ENCODE data around the gene ANKDD1B. TPM values are rescaled to one million over a fixed set of nuclear protein-coding genes. Genes with fewer than 3 reads are reported as not detected.
"Not testable (repeated sequence)": the region's sequence is repeated elsewhere in the genome, so short reads cannot be mapped to it uniquely, and the experiment has no call there.

Gene ANKDD1B
- total RNA-seq: 0.38 TPM
- long read RNA-seq: 0 reads

DNA sequence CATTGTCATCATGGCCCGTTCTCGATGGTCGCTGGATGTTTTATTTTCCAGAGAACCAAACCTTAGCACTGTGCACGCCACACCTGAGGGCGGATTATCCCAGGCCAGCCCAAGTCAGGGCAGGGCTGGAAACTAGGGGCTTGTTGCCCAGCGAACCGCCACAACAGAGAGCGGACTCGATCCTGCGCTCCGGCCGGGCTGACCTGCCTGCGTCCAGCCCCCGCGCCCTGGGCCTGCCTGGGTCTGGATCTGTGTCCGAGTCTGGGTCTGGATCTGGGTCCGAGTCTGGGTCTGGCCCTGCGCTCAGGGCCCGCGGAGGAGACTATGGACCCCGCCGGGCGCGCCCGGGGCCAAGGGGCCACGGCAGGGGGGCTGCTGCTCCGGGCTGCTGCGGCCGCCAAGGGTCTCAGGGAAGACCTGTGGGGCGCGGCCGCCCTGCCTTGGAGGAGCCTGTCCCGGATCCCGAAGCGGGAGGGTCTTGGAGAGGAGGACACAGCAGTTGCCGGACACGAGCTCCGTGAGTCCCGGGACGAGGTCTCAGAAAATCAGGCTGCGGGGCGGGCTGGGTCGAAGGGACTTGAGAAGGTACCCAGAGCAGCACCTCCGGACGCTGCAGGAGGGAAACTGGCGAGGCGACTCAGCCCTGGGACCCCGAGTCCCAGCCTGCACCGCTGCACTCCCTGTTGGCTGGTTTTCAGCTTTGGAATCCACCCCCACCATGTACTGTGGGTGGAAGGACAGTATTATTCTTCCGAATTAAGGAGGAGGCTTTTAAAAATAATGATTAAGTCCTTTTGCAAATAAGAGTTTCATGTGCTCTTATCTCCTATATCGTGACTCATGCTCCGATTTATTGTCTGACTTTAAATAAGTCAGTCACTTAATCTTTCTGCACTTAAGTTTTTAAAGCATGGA lies at the start of gene ANKDD1B:
ANKDD1B (plus strand) TSS at position 143 of the 915 bp plus-strand sequence; CDS start at position 325, 182 bp downstream.
- intact Hi-C loops (cut with DNase I): no loop called here
- no peak for DNase-seq (ENCODE audit: low spot score)

DNA sequence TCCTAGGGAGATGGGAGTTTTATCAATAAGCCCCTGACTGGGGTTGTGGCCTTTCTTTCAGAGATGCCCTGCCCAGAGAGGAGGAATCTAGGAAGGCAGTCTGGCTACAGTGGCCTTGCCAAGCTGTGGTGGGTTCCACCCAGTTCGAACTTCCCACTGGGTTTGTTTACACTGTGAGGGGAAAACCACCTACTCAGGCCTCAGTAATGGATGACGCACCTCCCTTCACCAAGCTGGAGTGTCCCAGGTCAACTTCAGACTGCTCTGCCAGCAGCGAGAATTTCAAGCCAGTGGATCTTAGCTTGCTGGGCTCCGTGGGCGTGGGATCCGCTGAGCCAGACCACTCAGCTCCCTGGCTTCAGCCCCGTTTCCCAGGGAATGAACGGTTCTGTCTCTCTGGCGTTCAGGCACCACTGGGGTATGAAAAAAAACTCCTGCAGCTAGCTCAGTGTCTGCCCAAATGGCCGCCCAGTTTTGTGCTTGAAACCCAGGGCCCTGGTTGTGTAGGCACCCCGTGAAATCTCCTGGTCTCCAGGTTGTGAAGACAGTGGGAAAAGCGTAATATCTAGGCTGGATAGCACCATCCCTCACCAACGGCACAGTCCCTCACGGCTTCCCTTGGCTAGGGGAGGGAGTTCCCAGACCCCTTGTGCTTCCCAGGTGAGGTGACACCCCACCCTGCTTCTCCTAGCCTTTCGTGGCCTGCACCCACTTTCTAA lies 45.1 kb upstream of the ANKDD1B start:
- intact Hi-C loops (cut with DNase I): loop anchor here (2.0 kb wide), 1 partner anchor 55 kb away; the partner anchor contains the start of genes CERT1 and POLK
- not testable (repeated sequence) for DNase-seq (ENCODE audit: low spot score)

DNA sequence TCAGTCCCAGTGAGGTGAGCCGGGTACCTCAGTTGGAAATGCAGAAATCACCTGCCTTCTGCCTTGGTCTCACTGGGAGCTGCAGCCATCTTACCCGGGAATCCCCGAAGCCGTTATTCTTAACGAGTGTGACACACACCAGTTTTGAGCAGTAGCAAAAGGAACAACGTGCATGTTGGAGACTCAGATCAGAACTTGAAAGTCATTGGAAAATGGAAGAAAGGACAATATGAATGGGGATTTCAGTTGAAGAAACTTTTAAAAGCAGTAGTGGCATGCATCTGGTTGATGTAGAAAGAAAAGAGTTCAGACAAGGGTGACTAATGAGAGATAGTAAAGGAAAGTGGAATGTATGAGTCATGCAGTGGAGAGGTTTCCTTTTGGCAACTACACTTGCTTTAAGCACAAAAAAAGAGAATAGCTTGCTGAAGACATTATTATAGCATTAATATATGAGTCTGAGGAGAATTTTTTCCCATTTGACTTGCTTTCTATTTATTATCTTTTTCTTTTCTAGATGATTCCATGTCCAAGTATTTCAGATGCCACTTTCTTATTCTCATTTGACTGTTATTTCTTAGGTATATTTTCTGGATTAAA lies 44.4 kb upstream of the ANKDD1B start:
- DNase-seq (ENCODE audit: low spot score): no peak
- intact Hi-C loops (cut with DNase I): loop anchor here (2.0 kb wide), 1 partner anchor 56 kb away; the partner anchor contains the start of genes CERT1 and POLK

DNA sequence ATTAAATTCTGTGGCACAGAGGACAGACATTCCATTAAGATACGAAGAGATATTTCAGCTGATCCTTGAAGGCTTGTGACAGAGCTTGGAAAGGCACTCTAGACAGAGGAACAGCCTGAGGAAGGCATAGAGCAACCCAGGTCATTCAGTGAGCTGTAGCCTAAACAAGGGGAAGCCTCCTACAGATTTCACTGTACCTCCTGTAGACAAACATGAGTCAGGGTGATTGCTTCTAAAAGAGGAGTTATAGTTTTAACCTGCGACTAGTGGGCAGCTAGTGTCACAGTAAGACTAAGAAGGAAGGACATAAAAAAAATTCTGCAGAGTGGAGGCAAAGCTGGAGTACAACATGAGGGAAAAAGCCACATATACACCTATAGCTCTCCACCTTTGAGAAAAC lies 43.5 kb upstream of the ANKDD1B start:
- intact Hi-C loops (cut with DNase I): loop anchor here (2.0 kb wide), 1 partner anchor 57 kb away; the partner anchor contains the start of genes CERT1 and POLK
- no peak for DNase-seq (ENCODE audit: low spot score)

DNA sequence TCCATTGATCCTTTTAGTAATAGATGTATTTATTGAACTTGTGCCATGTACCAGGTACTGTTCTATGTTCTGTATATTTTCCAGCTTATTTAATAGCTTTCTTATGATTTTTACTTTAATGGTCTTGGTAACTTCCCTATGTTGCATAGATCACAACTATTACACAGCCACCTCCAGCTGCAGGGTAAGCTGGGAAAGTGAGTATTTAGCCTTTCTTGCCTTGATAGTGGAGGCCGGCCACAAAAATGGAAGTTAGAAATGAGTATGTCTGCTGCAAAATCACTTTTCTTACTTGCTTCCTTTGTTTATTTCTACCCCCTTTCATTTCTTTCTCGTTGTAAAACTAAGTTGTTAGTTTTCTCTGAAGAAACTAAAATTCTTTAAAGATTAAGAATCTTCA lies 43.1 kb upstream of the ANKDD1B start:
- intact Hi-C loops (cut with DNase I): no loop called here
- DNase-seq (ENCODE audit: low spot score): no peak

DNA sequence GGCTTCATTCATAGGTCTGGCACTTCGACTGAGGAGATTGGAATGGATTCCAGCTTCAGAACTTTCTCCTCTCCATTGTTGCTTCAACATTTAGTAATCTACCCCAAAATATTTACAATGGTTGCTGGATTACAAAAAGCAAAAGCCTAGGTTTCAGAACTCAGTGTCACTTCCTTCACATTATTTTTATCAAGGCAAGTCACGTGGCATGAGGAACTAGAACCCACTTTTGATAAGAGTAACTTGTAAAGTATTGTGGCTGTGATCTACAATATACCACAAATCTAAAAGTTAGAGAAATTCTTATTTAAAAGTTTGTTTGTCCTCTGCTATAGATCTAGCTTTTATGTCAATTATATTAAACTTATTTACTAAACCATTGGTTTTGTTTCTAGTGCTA lies 39.7 kb upstream of the ANKDD1B start:
- no peak for DNase-seq (ENCODE audit: low spot score)
- intact Hi-C loops (cut with DNase I): no loop called here

DNA sequence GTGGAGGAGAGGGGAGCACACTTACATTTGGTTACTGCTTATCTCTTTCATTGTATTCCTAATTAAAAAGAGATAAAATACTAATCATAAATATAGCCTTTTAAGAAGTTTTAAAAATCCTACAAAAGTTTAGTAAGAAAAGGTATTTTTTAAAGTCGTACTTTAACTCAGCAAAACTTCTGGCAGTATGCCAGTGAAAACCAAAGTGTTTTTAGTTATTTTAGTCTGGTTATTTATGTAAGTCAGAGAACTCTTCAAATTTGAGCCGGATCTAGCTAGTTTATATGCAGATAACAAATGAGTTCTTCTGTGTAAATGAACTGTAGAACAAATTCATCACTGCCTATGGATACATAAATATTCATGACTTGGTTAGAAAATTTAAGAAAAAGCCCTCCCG lies 36.5 kb upstream of the ANKDD1B start:
- DNase-seq (ENCODE audit: low spot score): no peak
- intact Hi-C loops (cut with DNase I): loop anchor here (1.0 kb wide), 1 partner anchor 15 kb away; no protein-coding TSS in a partner anchor

DNA sequence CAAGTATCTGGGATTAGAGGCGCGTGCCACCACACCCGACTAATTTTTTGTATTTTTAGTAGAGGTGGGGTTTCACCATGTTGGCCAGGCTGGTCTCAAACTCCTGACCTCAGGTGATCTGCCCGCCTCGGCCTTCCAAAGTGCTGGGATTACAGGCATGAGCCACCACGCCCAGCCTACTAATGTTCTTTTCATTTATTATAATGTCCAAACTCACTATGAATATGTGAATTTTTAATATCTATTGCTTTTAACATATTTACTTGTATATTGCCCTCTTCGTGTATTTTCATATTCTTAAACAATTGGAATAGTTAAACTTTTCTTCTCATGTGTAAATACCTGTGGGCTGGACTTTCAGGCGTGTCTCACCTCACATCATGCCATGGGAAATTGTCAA lies 33.0 kb upstream of the ANKDD1B start:
- DNase-seq (ENCODE audit: low spot score); intact Hi-C loops (cut with DNase I): not testable (repeated sequence)

DNA sequence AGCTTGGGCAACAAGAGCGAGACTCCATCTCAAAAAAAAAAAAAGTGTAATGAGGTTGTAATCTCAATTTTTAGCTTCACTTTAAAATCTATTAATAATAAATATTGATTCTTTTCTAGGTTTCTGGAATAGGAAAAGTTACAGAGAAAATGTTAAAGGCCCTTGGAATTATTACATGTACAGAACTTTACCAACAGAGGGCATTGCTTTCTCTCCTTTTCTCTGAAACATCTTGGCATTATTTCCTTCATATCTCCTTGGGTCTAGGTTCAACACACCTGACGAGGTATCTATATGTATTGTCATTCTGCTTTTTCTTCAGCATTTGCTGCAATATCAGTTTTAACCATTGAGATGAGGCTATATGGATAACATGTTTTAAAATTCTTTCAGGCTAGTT lies 26.6 kb upstream of the ANKDD1B start:
- intact Hi-C loops (cut with DNase I): no loop called here

DNA sequence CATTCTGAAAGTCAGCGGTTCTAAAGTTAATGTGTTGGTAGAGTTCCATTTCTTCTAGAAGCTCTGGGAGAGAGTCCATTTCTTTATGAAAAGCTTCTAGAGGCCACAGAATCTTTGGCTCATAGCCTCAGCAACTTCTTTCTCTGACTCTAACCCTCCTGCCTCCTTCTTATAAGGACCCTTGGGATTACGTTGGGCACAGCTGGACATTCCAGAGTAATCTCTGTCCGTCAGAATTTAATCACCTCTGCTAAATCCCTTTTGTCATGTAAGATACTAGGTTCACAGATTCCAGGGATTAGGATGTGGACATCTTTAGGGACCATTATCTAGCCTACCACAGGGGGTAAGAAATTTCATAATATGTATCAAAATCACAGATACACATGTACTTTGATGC lies 22.6 kb upstream of the ANKDD1B start:
- no peak for DNase-seq (ENCODE audit: low spot score)
- intact Hi-C loops (cut with DNase I): no loop called here

More for the DNA sequence above, 26.6 kb upstream of the ANKDD1B start:
- no peak for DNase-seq (ENCODE audit: low spot score)

DNA sequence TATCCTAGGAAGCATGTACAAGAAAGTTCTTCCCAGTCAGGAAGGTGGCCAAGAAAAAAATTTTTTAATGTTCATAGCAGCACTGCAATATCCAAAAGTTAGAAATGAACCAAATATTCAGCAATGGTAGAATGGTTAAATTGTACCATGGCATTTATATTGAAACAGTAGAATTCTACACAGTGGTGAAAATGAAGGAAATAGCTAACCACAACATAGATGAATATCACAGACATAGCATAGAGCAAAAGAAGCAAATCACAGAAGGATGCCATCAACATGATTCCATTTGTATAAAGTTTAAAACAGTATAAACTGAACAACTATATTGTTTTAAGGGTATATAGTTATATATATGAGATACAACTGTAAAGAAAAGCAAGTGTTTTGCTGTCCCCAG lies 10.7 kb upstream of the ANKDD1B start:
- intact Hi-C loops (cut with DNase I): no loop called here
- DNase-seq (ENCODE audit: low spot score): no peak

DNA sequence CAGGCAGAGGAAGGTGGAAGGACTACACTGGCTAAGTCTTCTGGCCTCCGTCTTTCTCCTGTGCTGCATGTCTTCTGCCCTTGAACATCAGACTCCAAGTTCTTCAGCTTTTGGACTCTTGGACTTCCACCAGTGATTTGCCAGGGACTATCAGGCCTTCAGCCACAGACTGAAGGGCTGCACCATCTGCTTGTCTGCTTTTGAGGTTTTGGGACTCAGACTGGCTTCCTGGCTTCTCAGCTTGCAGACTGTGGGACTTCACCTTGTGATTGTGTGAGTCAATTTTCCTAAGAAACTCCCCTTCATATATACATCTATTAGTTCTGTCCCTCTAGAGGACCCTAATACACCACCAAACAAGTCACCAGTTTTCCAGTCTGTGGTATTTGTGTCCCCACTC lies 9.7 kb upstream of the ANKDD1B start:
- intact Hi-C loops (cut with DNase I): no loop called here
- DNase-seq (ENCODE audit: low spot score): no peak

DNA sequence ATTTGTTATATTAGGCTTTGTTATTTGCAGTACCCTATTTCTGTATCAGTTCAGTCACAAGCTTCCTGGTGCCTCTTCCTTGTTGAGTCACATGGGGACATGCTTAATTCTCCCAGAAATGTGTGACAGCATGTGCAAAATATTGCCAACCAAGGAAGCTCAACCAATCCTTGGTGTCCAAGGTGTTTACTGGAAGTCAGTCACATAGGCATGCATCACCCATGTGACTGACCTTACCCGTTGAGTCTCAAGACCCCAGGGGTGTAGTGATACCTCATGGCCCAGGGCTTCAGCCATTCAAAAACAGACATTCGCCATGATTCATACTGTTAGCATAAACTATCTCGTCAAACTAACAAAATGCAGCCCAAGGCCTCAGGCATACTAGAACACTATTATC lies 9.3 kb upstream of the ANKDD1B start:
- intact Hi-C loops (cut with DNase I): no loop called here
- DNase-seq (ENCODE audit: low spot score): no peak

DNA sequence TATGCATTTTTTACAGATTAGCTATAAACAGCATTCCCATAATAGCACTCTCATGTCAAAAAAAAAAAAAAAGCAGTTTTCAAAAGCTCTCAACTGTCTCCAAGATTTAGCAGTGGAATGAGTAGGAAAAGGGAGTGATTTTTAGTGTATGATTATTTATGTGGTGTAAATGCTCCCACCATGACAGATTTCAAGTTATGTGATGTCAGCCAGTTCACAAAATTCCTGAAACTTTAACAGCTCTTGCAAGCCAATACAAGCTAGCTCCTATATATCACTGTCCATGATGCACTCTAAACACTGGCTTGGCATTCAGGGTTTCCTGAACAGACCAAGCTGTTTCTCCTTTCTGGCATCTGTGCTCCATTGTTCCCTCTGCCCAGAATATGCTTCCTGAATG lies 7.9 kb upstream of the ANKDD1B start:
- intact Hi-C loops (cut with DNase I): no loop called here
- no peak for DNase-seq (ENCODE audit: low spot score)

DNA sequence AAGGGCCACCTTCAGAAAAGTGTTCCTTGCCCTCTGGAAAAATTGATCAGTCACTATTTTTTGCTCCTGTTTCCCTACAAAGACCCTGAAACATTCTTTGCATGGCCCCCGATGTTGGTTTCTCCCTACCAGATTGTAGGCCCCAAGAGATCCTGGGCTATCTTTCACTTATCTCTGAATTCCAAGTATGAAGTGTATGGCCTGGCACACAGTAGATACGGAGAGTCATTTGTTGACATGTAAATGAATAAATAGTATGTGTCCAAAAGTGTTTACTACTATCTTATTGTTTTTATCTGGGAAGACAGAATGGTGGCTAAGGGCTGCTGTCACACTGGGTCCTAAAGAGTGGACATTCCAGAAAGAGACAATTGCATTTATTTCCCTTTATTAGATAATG lies 7.4 kb upstream of the ANKDD1B start:
- intact Hi-C loops (cut with DNase I): no loop called here
- no peak for DNase-seq (ENCODE audit: low spot score)

DNA sequence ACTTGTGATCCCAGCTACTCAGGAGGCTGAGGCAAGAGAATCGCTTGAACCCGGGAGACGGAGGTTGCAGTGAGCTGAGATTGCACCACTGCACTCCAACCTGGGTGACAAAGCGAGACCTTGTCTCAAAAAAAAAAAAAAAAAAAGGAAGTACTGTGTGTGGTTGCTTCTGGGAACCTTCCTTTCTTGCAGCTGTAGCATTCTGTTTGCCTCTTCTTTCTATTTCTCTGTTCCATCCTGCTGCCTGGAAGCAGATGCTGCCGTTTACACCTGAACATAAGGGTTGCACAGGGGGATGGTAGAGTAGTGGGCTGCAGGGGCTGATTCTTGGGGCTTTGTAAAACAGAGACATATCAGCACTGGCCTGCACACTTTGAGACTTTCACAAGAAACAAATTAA lies 3.9 kb upstream of the ANKDD1B start:
- DNase-seq (ENCODE audit: low spot score); intact Hi-C loops (cut with DNase I): not testable (repeated sequence)

DNA sequence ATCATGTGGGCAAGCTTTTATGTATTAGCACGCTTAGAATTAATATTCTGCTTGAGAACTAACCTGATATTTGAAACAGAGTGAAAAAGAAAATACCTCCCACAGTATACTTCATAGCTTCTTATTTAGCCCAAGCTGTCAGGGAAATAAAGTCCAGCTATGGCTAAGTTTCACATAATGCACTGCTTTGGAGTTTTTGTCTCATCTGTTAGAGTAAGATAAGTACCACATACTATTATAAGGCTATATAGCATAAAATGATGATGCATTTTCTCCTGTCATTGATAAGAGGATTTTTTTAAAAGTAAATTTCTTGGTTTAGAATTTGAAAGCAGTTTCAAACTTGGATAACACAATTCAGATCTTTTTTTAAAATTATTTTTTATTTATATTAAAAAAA lies 2.4 kb upstream of the ANKDD1B start:
- intact Hi-C loops (cut with DNase I): no loop called here
- no peak for DNase-seq (ENCODE audit: low spot score)

DNA sequence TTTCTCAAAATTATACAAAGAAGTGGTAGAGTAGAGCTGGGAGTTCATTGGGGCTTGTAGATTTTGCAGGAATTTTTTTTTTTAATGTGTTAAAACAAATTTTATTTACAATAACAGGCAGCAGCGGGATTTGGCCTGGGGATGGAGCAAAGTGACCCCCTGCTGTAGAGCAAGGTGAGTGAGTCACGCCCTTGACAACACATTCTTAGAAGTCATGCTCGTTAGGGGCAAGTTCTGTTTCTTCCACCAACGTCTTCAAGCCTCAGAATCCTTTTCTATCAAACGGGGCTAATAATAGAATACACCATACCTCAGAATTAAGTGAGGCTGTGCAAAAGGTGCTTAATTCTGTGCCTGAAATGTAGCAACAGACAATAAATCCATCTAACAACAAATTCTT lies 1.1 kb upstream of the ANKDD1B start:
- DNase-seq (ENCODE audit: low spot score): no peak
- intact Hi-C loops (cut with DNase I): no loop called here

DNA sequence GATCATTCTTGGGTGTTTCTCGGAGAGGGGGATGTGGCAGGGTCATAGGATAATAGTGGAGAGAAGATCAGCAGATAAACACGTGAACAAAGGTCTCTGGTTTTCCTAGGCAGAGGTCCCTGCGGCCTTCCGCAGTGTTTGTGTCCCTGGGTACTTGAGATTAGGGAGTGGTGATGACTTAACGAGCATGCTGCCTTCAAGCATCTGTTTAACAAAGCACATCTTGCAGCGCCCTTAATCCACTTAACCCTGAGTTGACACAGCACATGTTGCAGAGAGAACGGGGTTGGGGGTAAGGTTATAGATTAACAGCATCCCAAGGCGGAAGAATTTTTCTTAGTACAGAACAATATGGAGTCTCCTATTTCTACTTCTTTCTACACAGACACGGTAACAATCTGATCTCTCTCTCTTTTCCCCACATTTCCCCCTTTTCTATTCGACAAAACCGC lies 368 bp upstream of the ANKDD1B start:
- intact Hi-C loops (cut with DNase I); DNase-seq (ENCODE audit: low spot score): not testable (repeated sequence)

DNA sequence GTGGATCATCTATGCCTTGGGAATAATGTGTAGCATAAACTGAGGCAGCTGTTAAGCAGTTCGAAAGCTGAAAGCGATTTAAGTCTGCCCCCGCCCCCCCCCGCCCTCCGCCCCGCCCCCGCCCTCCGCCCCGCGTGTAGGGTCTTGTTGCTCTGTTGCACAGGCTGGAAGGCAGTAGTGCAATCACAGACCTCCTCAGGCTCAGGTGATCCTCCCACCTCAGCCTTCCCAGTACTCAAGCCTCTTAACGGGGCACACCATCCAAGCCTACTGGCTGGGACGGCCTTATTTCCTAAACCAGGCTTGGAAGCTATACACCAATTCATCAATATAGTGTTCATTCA lies 945 bp downstream of the ANKDD1B start:
- intact Hi-C loops (cut with DNase I): no loop called here
- no peak for DNase-seq (ENCODE audit: low spot score)
